B cell (primary cell): Measurements from ENCODE around the gene TLR4.

Source experiments
- EZH2 ChIP-seq: IDR thresholded peaks from 2 replicates; pipeline ENCODE4 v1.6.1; 2012; ENCODE audit warnings: borderline replicate concordance, low read depth, mild to moderate bottlenecking, moderate library complexity, low read length; ENCODE audit not compliant: insufficient read depth, poor library complexity, severe bottlenecking
- TF ChIP-seq, protein P1 (sequence below): fragments of 200-600 bp; IDR thresholded peaks from one replicate; pipeline ENCODE4 v1.8.0; 2022; ENCODE audit warnings: antibody characterized with exemption, mild to moderate bottlenecking

DNA sequence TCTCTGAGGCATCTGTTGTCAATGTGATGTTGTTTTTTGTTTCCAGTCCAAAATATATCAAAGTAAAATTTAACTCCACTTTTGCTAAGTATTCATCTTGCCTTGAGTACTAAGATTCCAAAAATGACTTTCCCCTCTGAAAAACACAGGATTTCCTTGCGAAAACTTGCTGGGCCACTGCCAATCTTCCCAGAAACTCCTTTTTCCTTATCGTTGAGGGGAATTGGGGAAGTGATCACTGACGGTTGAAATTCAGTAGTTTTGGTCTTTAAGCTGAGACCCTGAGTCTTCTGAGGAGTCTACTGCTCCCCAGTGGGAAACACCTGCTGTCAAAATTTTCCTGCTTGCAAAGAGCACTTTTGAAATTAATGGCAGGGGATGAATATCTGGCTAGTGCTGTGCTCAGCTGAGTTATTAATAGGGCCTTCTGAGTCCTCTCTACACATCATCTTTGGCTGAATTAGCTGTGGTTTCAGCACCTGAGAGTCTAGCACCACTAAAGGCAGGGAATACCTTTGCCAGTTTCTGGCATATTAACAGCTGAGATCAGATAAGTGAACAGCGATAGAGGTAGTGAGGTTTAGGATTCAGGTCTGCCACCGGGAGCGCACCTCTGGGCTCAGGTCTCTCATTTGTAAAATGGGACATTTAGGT lies 18.0 kb downstream of the TLR4 start:
- TF ChIP-seq, protein P1, sequence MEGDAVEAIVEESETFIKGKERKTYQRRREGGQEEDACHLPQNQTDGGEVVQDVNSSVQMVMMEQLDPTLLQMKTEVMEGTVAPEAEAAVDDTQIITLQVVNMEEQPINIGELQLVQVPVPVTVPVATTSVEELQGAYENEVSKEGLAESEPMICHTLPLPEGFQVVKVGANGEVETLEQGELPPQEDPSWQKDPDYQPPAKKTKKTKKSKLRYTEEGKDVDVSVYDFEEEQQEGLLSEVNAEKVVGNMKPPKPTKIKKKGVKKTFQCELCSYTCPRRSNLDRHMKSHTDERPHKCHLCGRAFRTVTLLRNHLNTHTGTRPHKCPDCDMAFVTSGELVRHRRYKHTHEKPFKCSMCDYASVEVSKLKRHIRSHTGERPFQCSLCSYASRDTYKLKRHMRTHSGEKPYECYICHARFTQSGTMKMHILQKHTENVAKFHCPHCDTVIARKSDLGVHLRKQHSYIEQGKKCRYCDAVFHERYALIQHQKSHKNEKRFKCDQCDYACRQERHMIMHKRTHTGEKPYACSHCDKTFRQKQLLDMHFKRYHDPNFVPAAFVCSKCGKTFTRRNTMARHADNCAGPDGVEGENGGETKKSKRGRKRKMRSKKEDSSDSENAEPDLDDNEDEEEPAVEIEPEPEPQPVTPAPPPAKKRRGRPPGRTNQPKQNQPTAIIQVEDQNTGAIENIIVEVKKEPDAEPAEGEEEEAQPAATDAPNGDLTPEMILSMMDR, result no peak
- TF ChIP-seq EZH2, result no peak
